ENCODE results near the gene EFL1. TPM values are rescaled to one million over a fixed set of nuclear protein-coding genes. Genes with fewer than 3 reads are reported as not detected.

The EFL1 gene
- total and polyA plus RNA-seq, 2 of the 8 experiments (the other 6 are each of a cell fraction or from before 2014, with no cell fraction given) = 10.8 to 31.5 TPM

- Histone ChIP-seq H3K4me2 (ENCODE audit: insufficient read depth in 1 of 2, low read depth in 2 of 2, low read length in 2 of 2) (no peak overlapping the region), H3K4me3 (ENCODE audit: extremely low read depth in 1 of 4, insufficient read depth in 2 of 4, low read depth in 3 of 4, low read length in 4 of 4) (no peak overlapping the region), H3K4me1 (replicated peaks in 1 of 4; ENCODE audit: control insufficient read depth in 3 of 4, insufficient read depth in 4 of 4, low read length in 3 of 4) (no peaks in the 10 kb centered on the region), H4K20me1 (replicated peaks in 1 of 2; ENCODE audit: control insufficient read depth in 1 of 2, insufficient read depth in 2 of 2, low read length in 2 of 2) (no peaks in the 10 kb centered on the region), H3K9ac (replicated peaks in 1 of 4; ENCODE audit: extremely low read depth in 1 of 4, low read depth in 3 of 4, low read length in 3 of 4) (no peak overlapping the region), H2BK5ac (ENCODE audit: low read depth, low read length) (no peak overlapping the region), H3K18ac (ENCODE audit: extremely low read depth, low read length) (no peak overlapping the region), H3K79me2 (ENCODE audit: control insufficient read depth in 1 of 2, insufficient read depth in 2 of 2, low read length in 2 of 2) (no peaks in the 10 kb centered on the region), H3K4ac (replicated peaks; ENCODE audit: insufficient read length, low read depth, low read length) (no peak overlapping the region), H2AFZ (ENCODE audit: low read length) (no peak overlapping the region), H4K91ac (replicated peaks; ENCODE audit: insufficient read length, low read length) (no peak overlapping the region), H4K8ac (ENCODE audit: extremely low read depth, insufficient read depth, low read length) (no peak overlapping the region), H3K9me3 (ENCODE audit: insufficient read depth in 2 of 2, low read depth in 1 of 2, low read length in 1 of 2) (no peaks in the 10 kb centered on the region), H2BK120ac (replicated peaks; ENCODE audit: low read depth, low read length) (no peak overlapping the region), H4K5ac (ENCODE audit: insufficient read length, low read depth, low read length) (no peak overlapping the region), H3K23me2 (ENCODE audit: low read depth, low read length) (no peaks in the 10 kb centered on the region), H3K27me3 (replicated peaks in 1 of 4; ENCODE audit: control insufficient read depth in 3 of 4, extremely low read depth in 1 of 4, insufficient read depth in 3 of 4, low read length in 3 of 4) (no peaks in the 10 kb centered on the region), H3K27ac (ENCODE audit: low read depth, low read length) (no peak overlapping the region), H3K23ac (ENCODE audit: insufficient read length) (no peak overlapping the region), H3K56ac (replicated peaks; ENCODE audit: insufficient read length, low read depth, low read length) (no peak overlapping the region), H2BK12ac (ENCODE audit: low read depth, low read length) (no peak overlapping the region), H3K79me1 (ENCODE audit: low read depth, low read length) (no peaks in the 10 kb centered on the region), H2BK15ac (ENCODE audit: low read length) (no peak overlapping the region), H3K14ac (ENCODE audit: insufficient read length) (no peak overlapping the region), H2AK5ac (ENCODE audit: low read depth, low read length) (no peak overlapping the region), H3K36me3 (ENCODE audit: control insufficient read depth in 2 of 4, insufficient read depth in 4 of 4, low read length in 3 of 4) (peaks cover 0 to 6% (median 5%) of the 10 kb centered on the region in 4 experiments; a peak in 5 of 8 replicates), H2BK20ac (ENCODE audit: low read length) (no peak overlapping the region)
- 96% methylated on average over 2 of the region's 2 CpGs; no CpG with 5 or more reads in 1 of the 2 experiments for WGBS, 2 experiments (ENCODE audit: extremely low coverage in 1 of 2, insufficient coverage in 1 of 2, insufficient read length in 1 of 2, insufficient replicate concordance in 2 of 2, low coverage in 1 of 2, low lambda C conversion rate in 2 of 2, missing lambda C conversion rate in 1 of 2)
- FAIRE-seq = no peak
- POLR2A ChIA-PET (ENCODE audit: partially characterized antibody) = no interaction called here
- CTCF ChIA-PET (ENCODE audit: partially characterized antibody) = interaction anchor here (0.6 to 1.1 kb wide), 2 partner anchors 23 kb away, joined by 3 read pairs; no protein-coding TSS in a partner anchor
- TF ChIP-seq POLR2AphosphoS5 (IDR thresholded peaks at IDR 0.05; ENCODE audit: low read depth, low read length) = no peak
- no peak for TF ChIP-seq EGR1 (IDR thresholded peaks at IDR 0.05; ENCODE audit: borderline replicate concordance, low read depth, low read length)
- no peak for TF ChIP-seq CBX8 (IDR thresholded peaks at IDR 0.05; ENCODE audit: borderline replicate concordance, low read depth, low read length)
- no peak for TF ChIP-seq SP2 (IDR thresholded peaks at IDR 0.05; ENCODE audit: low read length)
- no peak for TF ChIP-seq GABPA (IDR thresholded peaks at IDR 0.05; ENCODE audit: borderline replicate concordance, insufficient read depth, low read length)
- no peak for TF ChIP-seq MAFK (IDR thresholded peaks at IDR 0.05; ENCODE audit: low read depth, low read length)
- no peak for TF ChIP-seq POLR2A (IDR thresholded peaks at IDR 0.05; ENCODE audit: control extremely low read depth in 1 of 2, low read depth in 2 of 2, low read length in 2 of 2)
- TF ChIP-seq SIX5 (IDR thresholded peaks at IDR 0.05; ENCODE audit: low read depth, low read length) = no peak
- TF ChIP-seq TEAD4 (IDR thresholded peaks at IDR 0.05; ENCODE audit: low read depth, low read length) = no peak
- no peak for DNase-seq (ENCODE audit: low read depth in 1 of 2, low spot score in 2 of 2)
Observed at GRCh38 chr15:82132742-82133141, 129.8 kb downstream of the EFL1 start.
